ENCODE results near the gene TSSC4. TPM values are rescaled to one million over a fixed set of nuclear protein-coding genes. Genes with fewer than 3 reads are reported as not detected.

The TSSC4 gene
- total and polyA plus RNA-seq, 7 donors, result 43.7 to 60.1 (median 49.6) TPM

GRCh38 chr11:2375341-2375853 is 25.2 kb upstream of the TSSC4 start:
- Histone ChIP-seq H3K27me3 (no peaks in the 10 kb centered on the region), H3K4me3 (no peak overlapping the region), H3K4me1 (peaks cover 0 to 41% (median 29%) of the 10 kb centered on the region in 4 donors), H3K27ac (peak overlapping the region in 2 of 4 donors; percentile 18 to 99), H3K36me3 (no peaks in the 10 kb centered on the region), H3K9me3 (no peaks in the 10 kb centered on the region)
- WGBS, 2 donors, result 63 to 83% methylated on average over 6 of the region's 6 CpGs
- intact Hi-C loops (cut with DNase I), result no loop called here
- TF ChIP-seq CTCF (IDR thresholded peaks at IDR 0.05) (no peak), EP300 (IDR thresholded peaks at IDR 0.05) (no peak), POLR2A (IDR thresholded peaks at IDR 0.05) (no peak), POLR2AphosphoS5 (IDR thresholded peaks at IDR 0.05) (no peak)
- peak; percentile 64 for DNase-seq

- H3K4me3 ChIP-seq, result no peak overlapping the region
- H3K27ac ChIP-seq, result peak overlapping the region in 1 of 4 donors; percentile 99
- 26 to 79% methylated on average over 16 of the region's 16 CpGs for WGBS, 2 donors
- H3K27me3 ChIP-seq, result no peaks in the 10 kb centered on the region
- intact Hi-C loops (cut with DNase I), result loop anchor here (2.0 kb wide), 2 partner anchors 45 to 61 kb away; no protein-coding TSS in a partner anchor
- H3K36me3 ChIP-seq, result no peaks in the 10 kb centered on the region
- H3K4me1 ChIP-seq, result peaks cover 0 to 48% (median 35%) of the 10 kb centered on the region in 4 donors
- H3K9me3 ChIP-seq, result no peaks in the 10 kb centered on the region
- no peak for DNase-seq
- no peak for TF ChIP-seq POLR2AphosphoS5 (IDR thresholded peaks at IDR 0.05)
- no peak for TF ChIP-seq POLR2A (IDR thresholded peaks at IDR 0.05)
- no peak for TF ChIP-seq EP300 (IDR thresholded peaks at IDR 0.05)
- no peak for TF ChIP-seq CTCF (IDR thresholded peaks at IDR 0.05)
Observed at GRCh38 chr11:2375964-2376551, 24.5 kb upstream of the TSSC4 start.

- no peak for TF ChIP-seq CTCF (IDR thresholded peaks at IDR 0.05)
- TF ChIP-seq POLR2A (IDR thresholded peaks at IDR 0.05), result no peak
- TF ChIP-seq POLR2AphosphoS5 (IDR thresholded peaks at IDR 0.05), result peak; percentile 69 to 95 (median 94)
- Histone ChIP-seq H3K9me3 (no peaks in the 10 kb centered on the region), H3K27me3 (no peaks in the 10 kb centered on the region), H3K36me3 (no peaks in the 10 kb centered on the region), H3K4me1 (peaks cover 0 to 56% (median 44%) of the 10 kb centered on the region in 4 donors), H3K4me3 (peak within 1 kb of the TSS; percentile 86 to 100 (median 99)), H3K27ac (peak within 1 kb of the TSS; percentile 99 to 100 (median 100))
- WGBS, 2 donors, result 7% methylated on average over 65 of the region's 65 CpGs
- intact Hi-C loops (cut with DNase I), result loop anchor here (2.0 kb wide), 2 partner anchors 44 to 62 kb away; no protein-coding TSS in a partner anchor
- DNase-seq, result no peak
Observed at GRCh38 chr11:2376751-2377451, 23.6 kb upstream of the TSSC4 start, which contains the start of gene CD81. Gene CD81 (plus strand): TSS chr11:2377310. CDS start chr11:2377550, 240 bp downstream.

- intact Hi-C loops (cut with DNase I), result loop anchor here (2.0 kb wide), 3 partner anchors 43 to 73 kb away; no protein-coding TSS in a partner anchor
- no peaks in the 10 kb centered on the region for H3K9me3 ChIP-seq
- no peaks in the 10 kb centered on the region for H3K36me3 ChIP-seq
- H3K27me3 ChIP-seq, result no peaks in the 10 kb centered on the region
- TF ChIP-seq CTCF (IDR thresholded peaks at IDR 0.05), result no peak
- TF ChIP-seq POLR2AphosphoS5 (IDR thresholded peaks at IDR 0.05), result peak; percentile 54 to 74 (median 64)
- DNase-seq, result peak; percentile 88
- peaks cover 0 to 65% (median 53%) of the 10 kb centered on the region in 4 donors for H3K4me1 ChIP-seq
- peak overlapping the region; percentile 86 to 100 (median 99) for H3K4me3 ChIP-seq
- WGBS, 2 donors, result 1% methylated on average over 88 of the region's 88 CpGs
- H3K27ac ChIP-seq, result peak overlapping the region; percentile 99 to 100 (median 100)
Observed at GRCh38 chr11:2377511-2378443, 22.8 kb upstream of the TSSC4 start.
